ENCODE results near the gene GPM6B.

The GPM6B gene

DNA sequence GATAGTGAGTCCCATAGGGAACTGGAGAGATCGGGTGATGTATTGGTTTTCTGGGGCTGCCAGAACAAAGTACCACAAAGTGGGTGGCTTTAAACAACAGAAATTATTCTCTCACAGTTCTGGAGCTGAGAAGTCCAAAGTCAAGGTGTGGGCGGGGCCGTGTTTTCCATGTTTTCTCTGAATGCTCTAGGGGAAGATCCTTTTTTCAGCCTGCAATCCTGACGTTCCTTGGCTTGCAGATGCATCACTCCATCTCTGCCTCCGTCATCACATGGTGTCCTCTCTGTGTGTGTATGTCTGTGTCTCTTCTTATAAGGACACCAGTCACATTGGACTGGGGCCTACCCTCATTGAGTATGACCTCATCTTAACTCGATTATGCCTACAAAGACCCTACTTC lies 7.9 kb upstream of the GPM6B start:
- DNase-seq (ENCODE audit: low spot score): no peak

DNA sequence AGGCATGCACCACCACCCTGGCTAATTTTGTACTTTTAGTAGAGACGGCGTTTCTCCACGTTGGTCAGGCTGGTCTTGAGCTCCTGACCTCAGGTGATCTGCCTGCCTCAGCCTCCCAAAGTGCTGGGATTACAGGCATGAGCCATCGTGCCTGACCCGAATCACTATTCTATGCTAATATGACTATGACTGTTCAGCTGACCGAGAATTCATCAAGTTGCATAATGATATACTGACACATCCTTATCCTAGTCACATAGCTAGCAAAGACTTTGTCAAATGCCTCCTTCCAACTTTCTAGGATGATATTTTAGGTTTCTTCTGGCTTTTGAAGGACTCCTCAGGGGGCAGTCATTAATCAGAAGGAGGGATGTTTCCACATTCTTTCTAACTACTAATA lies 4.8 kb upstream of the GPM6B start:
- DNase-seq (ENCODE audit: low spot score): no peak

DNA sequence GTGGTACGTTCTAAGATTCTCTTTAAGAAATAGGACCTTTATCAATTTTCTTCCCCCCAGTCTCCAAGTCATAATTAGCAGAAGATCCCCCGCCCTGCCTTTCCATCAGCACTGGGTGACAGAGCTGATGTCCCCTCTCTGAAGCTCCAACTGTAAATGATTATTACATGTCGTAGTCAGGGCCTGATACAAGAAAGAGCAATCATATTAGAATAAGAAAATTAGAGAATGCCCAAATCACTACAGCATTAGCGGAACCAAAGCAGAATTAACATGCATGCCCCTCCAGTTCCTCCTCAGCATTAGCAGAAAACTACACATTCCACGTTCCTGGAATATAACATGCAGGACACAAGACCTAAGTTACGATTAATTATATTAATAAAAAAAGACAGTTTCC lies 717 bp downstream of the GPM6B start:
- DNase-seq (ENCODE audit: low spot score): no peak

- DNase-seq (ENCODE audit: low spot score): no peak
Measured at GRCh38 chrX:13815664-13816063, 1.2 kb downstream of the GPM6B start.

GRCh38 chrX:13808865-13809264 lies 8.0 kb downstream of the GPM6B start:
- DNase-seq (ENCODE audit: low spot score): no peak

- DNase-seq (ENCODE audit: low spot score): no peak
Measured at GRCh38 chrX:13808293-13808692, 8.6 kb downstream of the GPM6B start.

DNA sequence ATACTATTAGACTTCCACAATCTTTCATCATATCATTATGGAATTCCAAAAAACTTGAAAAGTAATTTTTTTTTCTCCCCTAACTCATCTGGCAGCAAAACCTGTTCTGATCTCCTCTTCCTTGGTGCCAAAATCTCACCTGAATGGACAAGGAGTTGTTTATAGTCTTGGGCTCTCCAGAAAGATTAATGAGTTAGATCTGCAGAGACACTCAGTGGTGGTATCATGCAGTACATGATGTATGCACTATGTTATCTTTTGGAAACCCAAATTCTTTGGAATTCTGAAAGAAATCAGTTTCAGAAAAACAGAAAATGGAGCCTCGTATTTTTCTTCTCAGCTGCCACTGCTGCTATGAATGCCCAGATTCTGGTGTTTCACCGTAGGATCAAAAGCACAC lies 11.7 kb downstream of the GPM6B start:
- no peak for DNase-seq (ENCODE audit: low spot score)

DNA sequence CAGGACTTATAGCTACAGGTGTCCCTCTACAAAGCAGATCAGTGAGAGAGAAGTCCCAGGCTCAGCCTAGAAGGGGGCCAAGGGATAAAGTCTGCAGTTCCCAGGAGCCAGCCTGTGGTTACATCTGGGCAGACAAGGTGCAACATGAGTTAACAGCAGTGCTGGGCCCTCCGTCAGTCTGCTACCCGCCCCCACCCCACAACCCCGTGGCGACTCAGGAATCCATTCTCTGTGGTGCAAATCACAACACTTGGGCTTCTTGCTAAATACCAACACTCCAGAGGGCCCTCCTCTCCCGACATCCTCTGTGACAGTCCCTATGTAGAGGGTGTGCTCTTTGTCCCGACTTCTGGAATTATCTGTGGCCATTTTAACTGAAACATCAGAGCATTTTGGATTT lies 13.8 kb downstream of the GPM6B start:
- DNase-seq (ENCODE audit: low spot score): no peak

DNA sequence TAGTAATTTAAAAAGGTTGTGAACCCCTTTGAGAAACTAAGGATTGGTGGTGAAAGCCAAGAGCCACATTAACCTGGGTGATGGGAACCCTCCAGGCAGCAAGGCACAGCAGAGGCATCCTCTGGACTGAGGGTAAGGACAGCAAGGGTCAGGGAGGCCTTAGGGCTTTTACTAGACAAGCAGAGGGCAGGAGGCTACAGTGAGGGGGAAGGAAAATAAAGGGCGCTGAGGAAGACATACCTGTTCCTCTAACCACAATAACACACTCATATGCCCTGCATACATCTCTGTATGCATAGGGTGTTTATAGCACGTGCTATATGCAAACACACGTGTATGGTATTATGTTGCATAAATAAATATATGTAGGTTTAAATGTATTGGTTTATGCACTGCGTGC lies 18.7 kb downstream of the GPM6B start:
- DNase-seq (ENCODE audit: low spot score): no peak

- no peak for DNase-seq (ENCODE audit: low spot score)
Measured at GRCh38 chrX:13797512-13797911, 19.4 kb downstream of the GPM6B start.

GRCh38 chrX:13794417-13794816 lies 22.5 kb downstream of the GPM6B start:
- no peak for DNase-seq (ENCODE audit: low spot score)

DNA sequence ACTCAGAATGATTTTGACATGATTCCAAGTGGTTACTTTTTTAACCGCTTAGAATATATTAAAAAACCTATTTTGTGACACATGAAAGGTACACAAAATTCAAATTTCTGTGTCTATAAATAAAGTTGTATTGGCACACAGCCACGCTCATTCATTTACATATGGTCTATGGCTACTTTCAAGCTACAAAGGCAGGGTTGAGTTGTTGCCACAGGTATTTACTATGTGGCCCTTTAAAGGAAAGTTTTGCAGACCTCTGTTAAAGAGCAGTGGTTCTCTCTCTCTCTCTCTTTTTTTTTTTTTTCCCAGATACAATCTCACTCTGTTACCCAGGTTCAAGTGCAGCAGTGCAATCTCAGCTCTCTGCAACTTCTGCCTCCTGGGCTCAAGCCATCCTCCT lies 23.0 kb downstream of the GPM6B start:
- DNase-seq (ENCODE audit: low spot score): no peak

DNA sequence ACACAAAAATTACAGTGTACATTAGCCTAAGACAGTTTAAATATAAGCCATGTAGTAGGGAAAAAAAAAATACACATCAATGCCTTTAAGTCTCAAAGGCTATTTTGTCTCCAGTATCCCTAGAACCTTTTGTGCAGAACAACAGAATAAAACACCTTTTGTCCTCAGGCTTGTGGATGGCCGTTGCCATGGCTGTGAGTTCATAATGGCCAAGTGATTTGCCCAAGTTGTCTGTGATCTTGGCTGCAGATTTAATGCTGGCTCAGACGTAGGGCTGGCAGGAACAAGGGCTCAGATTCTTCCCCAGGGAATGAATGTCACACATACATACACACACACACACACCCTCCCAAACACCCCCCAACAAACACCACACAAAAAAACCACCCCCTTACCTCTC lies 25.3 kb downstream of the GPM6B start:
- no peak for DNase-seq (ENCODE audit: low spot score)

- DNase-seq (ENCODE audit: low spot score): no peak
Measured at GRCh38 chrX:13791145-13791544, 25.7 kb downstream of the GPM6B start.

DNA sequence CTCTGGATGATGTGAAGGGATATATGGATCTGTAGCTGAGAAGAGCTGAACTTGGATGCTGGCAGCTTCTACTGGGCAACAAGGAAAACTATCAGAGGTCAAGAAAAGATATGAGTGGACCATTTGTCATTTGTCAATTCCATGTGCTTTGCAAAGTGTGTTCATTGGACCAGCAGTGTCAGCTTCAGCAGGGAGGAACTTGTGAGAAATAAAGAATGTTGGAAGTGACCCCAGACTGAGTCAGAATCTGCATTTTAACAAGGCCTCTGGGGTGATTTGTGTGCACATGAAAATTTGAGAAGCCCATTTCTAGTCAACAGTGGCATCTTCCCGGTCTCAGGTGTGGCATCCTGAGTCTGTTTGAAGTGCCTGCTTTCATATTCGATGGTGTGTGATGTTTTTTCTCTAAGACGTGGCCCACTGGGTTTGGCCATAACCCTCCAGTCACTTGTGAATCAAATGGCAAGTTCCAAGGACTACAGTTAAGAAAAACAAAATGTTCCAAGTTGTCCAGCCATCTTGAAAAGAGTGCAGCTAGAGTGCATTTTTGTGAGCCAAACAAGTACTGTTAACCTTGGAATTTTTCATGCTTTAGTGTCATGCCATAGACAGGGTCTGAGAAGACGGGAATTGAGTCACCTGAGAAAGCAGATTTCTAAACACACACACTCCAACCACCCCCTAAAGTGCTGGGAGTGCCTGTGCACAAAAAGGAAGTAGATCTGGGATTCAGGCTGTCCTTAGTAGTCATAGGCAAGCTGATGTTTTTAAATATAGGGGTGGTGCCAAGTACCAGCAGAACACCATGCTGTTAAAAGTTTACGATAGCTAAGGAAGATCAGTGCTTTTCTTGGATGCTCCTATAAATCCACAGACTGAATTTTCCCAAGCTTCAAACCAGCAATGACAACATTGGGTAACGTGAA lies 26.4 kb downstream of the GPM6B start:
- DNase-seq (ENCODE audit: low spot score): no peak

DNA sequence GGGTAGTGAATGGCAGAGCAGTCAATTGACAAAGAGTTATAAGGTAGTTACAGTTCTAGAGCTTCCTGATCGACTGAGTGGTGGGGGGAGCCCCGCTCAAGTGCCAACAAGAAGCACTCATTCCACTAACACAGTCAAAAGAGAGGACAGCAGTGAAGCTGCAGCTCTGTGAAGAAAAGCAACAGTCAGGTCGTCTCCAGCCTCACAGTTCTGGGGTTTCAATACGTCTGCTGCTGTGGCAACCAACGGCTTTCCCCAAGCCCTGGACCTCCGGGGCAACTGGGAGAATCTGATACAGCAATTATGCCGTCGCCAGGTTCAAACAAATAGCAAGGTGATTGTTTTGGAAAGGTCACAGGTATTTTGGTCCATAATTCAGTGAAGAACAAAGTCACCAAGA lies 30.8 kb downstream of the GPM6B start:
- DNase-seq (ENCODE audit: low spot score): no peak

- DNase-seq (ENCODE audit: low spot score): no peak
Measured at GRCh38 chrX:13780868-13781427, 35.9 kb downstream of the GPM6B start.

DNA sequence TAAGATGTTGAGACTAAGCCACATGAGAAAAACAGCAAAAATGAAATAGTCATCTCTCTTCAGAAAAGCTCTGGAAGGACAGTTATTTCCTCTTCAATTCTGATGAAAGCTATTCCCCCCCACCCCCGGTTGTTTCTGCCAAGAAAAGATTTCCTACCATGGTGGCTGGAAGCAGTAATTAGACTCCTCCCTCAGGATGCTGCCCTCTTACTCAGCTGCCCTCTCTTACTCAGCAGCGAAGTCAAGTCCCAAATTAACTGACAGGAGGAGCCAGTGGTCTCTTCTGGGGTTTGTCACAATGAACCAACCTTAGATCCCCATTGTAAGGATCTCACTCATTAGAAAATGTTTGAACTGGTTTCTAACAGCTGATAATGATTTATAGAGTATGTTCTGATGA lies 38.0 kb downstream of the GPM6B start:
- DNase-seq (ENCODE audit: low spot score): no peak

DNA sequence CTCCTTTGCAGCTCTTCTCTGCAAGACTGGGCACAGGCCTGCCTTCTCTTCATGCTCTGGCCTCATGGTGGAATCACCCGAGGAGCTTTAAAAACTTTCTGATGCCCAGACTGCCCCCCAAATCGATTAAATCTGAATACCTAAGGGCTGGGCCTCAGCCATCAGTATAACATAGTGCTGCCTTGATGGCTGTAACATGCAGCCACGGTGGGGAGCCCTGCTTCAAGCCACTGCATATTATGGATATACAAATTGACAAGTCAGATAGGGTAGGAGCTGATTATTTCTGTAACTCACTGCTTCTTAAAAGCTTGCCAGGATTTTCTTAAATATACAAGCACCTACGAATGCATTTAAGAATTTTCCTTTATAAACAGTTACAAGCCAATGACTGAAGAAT lies 40.5 kb downstream of the GPM6B start:
- DNase-seq (ENCODE audit: low spot score): no peak

DNA sequence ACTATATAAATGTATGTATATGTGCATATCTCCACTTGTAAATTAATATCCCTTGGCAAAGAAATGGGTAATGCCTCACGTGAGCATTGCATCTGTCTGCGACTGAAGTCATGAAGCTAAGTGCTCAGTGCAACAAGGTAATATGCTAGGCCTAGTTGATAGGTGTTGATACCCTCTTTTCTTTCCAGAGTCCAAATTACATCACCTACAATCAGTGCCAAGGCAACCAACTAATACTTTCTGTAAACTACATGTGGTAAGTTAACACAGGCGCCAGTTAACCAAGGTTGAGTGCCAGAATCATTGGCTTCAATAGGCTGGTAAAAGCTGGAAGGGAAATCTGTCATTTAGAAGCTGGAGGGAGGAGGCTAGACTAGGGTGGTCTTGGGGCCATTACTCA lies 41.1 kb downstream of the GPM6B start:
- no peak for DNase-seq (ENCODE audit: low spot score)

GRCh38 chrX:13774696-13775095 lies 42.2 kb downstream of the GPM6B start:
- no peak for DNase-seq (ENCODE audit: low spot score)

DNA sequence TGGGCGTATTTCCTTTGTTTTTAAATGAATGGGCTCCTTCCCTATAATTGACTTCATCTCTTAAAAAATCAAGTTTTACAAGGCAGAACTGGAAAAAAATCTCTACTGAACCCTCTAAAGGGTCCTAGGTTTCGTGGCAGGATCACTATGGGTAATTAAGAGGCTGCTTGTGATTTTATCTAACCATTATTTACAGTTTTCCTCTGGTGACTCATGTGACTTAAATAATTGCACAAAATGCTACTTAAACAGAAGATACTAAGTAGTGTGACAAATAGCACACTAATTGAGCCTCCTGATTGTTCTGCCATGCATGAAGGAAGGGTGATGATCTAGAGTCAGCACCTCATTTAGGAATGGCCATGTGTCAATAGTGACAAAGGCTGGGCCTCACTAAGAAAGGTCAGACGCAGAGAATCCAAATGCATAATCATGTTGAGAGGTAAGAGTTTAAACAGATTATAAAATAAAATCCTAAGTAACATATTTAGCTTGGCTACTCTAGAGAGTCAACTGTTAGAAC lies 46.8 kb downstream of the GPM6B start:
- DNase-seq (ENCODE audit: low spot score): no peak

DNA sequence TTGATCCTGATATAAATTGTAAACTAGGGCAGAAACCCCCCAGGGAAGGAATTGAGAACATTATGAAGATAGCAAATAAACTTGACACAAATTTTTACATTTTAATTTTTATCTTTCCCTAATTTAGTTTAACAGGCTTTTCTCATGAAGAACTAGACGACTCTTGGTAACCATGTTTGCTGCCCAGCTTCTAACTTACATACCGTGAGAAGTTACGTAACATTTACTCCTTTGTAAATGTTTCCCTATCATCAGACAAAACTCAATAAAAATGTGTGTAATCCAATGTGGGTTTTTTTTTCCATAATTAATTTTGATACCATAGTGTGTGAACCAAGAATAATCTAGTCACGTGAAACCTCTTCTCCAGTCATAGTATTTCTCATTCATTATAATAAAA lies 48.0 kb downstream of the GPM6B start:
- no peak for DNase-seq (ENCODE audit: low spot score)

- DNase-seq (ENCODE audit: low spot score): no peak
Measured at GRCh38 chrX:13764765-13765164, 52.1 kb downstream of the GPM6B start.
